ENCODE data around the gene BRD4. TPM values are rescaled to one million over a fixed set of nuclear protein-coding genes. Genes with fewer than 3 reads are reported as not detected.

The BRD4 gene
- total RNA-seq, 1 donor from 2014 or later: 56.5 TPM

GRCh38 chr19:15246198-15246481 is 86.2 kb downstream of the BRD4 start:
- ATAC-seq (no peak), DNase-seq (ENCODE audit: missing footprints) (no peak)
- intact Hi-C loops (cut with DNase I): no loop called here

GRCh38 chr19:15245370-15246197 is 86.8 kb downstream of the BRD4 start:
- ATAC-seq: no peak
- intact Hi-C loops (cut with DNase I): no loop called here
- DNase-seq (ENCODE audit: missing footprints): no peak

GRCh38 chr19:15244808-15245207 is 87.5 kb downstream of the BRD4 start:
- ATAC-seq (no peak), DNase-seq (ENCODE audit: missing footprints) (no peak)
- intact Hi-C loops (cut with DNase I): no loop called here

GRCh38 chr19:15244106-15244803 is 88.1 kb downstream of the BRD4 start:
- ATAC-seq (no peak), DNase-seq (ENCODE audit: missing footprints) (no peak)
- intact Hi-C loops (cut with DNase I): no loop called here

GRCh38 chr19:15243236-15243957 is 88.9 kb downstream of the BRD4 start:
- ATAC-seq: no peak
- DNase-seq (ENCODE audit: missing footprints): no peak
- intact Hi-C loops (cut with DNase I): no loop called here

GRCh38 chr19:15241259-15241910 is 91.0 kb downstream of the BRD4 start:
- DNase-seq (ENCODE audit: missing footprints): no peak
- no peak for ATAC-seq
- intact Hi-C loops (cut with DNase I): no loop called here

GRCh38 chr19:15240515-15240914 is 91.8 kb downstream of the BRD4 start:
- intact Hi-C loops (cut with DNase I): no loop called here
- ATAC-seq (no peak), DNase-seq (ENCODE audit: missing footprints) (no peak)

- DNase-seq (ENCODE audit: missing footprints) (no peak), ATAC-seq (no peak)
- intact Hi-C loops (cut with DNase I): no loop called here
These were observed 92.9 kb downstream of the BRD4 start for GRCh38 chr19:15239337-15239949.

- DNase-seq (ENCODE audit: missing footprints) (no peak), ATAC-seq (no peak)
- intact Hi-C loops (cut with DNase I): no loop called here
These were observed 93.6 kb downstream of the BRD4 start for GRCh38 chr19:15238639-15239155.

GRCh38 chr19:15237759-15238638 is 94.3 kb downstream of the BRD4 start:
- DNase-seq (ENCODE audit: missing footprints) (no peak), ATAC-seq (no peak)

GRCh38 chr19:15236886-15237285 is 95.5 kb downstream of the BRD4 start:
- no peak for DNase-seq (ENCODE audit: missing footprints)
- ATAC-seq: no peak
- intact Hi-C loops (cut with DNase I): no loop called here

More at GRCh38 chr19:15237759-15238638, 94.3 kb downstream of the BRD4 start:
- intact Hi-C loops (cut with DNase I): no loop called here

GRCh38 chr19:15235781-15236180 is 96.6 kb downstream of the BRD4 start:
- intact Hi-C loops (cut with DNase I): no loop called here
- DNase-seq (ENCODE audit: missing footprints) (no peak), ATAC-seq (no peak)

- ATAC-seq (no peak), DNase-seq (ENCODE audit: missing footprints) (no peak)
- intact Hi-C loops (cut with DNase I): no loop called here
These were observed 97.8 kb downstream of the BRD4 start for GRCh38 chr19:15234431-15235130.

GRCh38 chr19:15231271-15231670 is 101.1 kb downstream of the BRD4 start:
- intact Hi-C loops (cut with DNase I): no loop called here
- DNase-seq (ENCODE audit: missing footprints): no peak
- ATAC-seq: no peak

GRCh38 chr19:15227261-15227660 is 105.1 kb downstream of the BRD4 start:
- ATAC-seq (no peak), DNase-seq (ENCODE audit: missing footprints) (no peak)
- intact Hi-C loops (cut with DNase I): no loop called here

- ATAC-seq: no peak
- DNase-seq (ENCODE audit: missing footprints): no peak
- intact Hi-C loops (cut with DNase I): no loop called here
These were observed 106.6 kb downstream of the BRD4 start for GRCh38 chr19:15225760-15226159.

- peak; percentile 24 for ATAC-seq
- no peak for DNase-seq (ENCODE audit: missing footprints)
- intact Hi-C loops (cut with DNase I): no loop called here
These were observed 108.5 kb downstream of the BRD4 start for GRCh38 chr19:15223649-15224361.
